GM18526 (cell line): ENCODE data around the gene AKR1B1.

Source experiments
- POLR2A ChIP-seq: IDR thresholded peaks from 3 replicates; pipeline ENCODE4 v1.6.1; 2011; ENCODE audit not compliant: insufficient read length; ENCODE audit errors: extremely low read depth

AKR1B1 gene

DNA sequence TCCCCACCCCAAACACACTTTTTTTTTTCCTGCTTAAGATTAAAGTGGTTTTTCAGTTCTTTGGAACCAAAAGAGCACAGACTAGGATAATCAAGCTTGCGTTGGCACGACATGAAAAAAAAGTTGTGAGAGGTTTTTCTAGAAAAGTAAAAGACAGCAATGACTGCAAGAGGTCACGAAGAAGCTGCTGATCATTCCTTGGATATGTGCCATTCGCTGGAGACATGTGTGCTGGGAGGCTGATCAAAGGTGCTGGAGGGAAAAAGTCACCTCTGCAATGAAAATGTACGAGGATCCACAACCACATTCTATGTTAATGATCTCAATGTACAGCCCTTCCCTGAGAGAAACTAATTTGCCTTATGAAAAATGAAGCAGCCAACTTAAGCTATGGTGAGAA, 5.4 kb downstream of the AKR1B1 start:
- no peak for TF ChIP-seq POLR2A

DNA sequence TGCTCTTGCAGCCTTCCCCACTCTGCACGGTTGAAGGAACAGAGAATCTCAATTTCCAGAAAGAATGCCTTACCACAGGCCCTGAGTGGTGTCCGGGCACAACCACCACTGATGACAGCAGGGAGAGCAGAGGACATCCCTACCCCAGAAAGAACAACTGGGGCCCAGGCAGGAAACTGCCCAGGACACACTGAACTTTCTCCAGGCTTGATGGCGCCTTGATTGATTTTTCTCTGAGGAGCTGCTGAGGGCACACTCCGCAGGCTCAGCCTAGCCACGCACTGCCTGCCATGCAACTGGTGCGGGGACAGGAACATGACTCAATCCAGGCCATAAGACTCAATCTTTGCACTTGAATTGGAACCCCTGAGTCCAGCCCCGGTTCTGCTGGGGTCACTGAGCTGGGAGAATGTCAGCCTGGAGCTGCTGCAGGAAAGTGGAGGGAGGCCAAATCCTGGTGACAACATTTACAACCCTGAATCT, 5.9 kb downstream of the AKR1B1 start:
- TF ChIP-seq POLR2A = no peak

DNA sequence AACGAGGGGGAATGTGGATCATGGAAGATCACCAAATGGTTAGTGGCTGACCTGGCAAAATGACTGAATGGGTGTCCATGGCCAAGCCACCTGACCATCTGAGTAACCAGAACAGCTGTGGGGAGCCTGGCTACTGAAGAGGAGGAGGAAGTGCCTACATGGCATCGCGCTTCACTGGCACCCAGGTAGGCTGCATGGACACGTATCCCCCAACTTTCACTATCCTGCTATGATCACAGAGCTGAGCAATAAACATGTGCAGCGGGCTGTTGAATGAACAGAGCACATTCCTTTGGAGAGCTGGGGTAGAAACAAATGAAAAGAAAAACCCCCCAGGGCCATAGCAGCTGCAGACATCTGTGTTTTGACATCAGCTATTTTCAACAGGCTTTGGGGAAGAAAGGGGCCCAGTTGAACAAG, 6.5 kb downstream of the AKR1B1 start:
- no peak for TF ChIP-seq POLR2A

DNA sequence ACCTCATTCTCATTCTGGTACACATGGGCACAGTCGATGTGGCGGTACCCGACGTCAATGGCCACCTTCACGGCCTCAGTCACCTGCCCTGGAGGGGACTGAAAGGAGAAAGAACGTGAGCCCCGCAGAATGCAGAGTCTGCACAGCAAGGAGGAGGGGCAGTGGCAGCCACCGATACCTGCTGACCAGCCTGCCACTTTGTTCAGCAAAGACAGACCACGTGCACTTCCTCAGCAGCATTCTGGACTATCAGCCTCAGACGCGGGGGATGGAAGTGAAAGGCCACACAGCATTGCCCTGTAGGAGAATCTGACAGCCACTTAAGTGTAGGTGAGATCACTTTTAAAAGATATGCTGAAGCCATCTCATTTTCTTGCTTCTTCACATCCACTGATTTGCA, 7.2 kb downstream of the AKR1B1 start:
- TF ChIP-seq POLR2A = no peak

DNA sequence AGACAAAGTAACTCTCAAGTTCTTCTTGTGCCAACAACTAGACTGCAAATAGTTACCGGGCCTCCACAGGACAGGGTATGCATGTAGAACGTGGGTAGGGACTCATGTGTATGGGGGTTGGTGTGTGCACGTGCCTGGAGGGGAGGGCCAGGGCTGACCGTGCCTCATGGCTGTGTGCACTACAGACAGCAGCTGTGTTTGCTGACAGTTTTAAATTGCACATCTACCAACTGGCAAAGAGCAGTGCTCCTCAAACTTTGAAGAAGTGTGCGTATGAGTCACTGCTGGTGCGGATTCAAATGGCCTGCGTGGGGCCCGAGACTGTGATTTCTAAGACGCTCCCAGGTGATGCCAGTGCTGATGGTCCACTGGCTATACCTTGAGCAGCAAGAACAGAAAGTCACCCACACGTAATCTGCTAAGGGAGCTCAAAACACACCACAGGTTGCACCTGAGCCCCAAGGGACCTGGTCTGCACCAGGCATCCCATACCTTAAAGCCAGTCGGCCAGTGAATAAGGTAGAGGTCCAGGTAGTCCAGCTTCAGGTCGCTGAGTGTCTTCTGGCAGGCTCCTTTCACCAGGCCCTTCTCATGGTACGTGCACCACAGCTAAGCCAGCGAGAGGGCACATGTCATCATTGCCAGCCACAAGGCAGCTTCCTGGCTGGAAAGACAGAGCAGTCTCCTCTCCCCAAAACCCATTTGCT, 8.5 kb downstream of the AKR1B1 start:
- TF ChIP-seq POLR2A = no peak

DNA sequence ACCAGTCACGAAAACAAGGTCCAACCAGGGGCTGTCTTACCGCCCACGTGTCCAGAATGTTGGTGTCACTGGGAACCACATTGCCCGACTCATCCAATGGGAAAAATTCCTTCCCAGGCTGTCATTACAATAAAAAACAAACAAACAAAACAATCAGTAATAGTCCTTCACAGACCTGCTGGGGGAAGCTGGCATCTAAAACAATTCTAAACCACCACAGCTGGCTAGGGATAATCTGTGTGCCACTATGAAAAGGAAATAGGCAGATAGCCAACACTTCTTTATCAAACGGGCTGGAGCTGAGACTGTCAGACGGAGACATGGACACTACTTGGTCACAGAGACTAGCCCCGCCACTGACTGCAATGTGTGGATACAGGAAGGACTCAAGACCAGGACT, 9.2 kb downstream of the AKR1B1 start:
- no peak for TF ChIP-seq POLR2A

DNA sequence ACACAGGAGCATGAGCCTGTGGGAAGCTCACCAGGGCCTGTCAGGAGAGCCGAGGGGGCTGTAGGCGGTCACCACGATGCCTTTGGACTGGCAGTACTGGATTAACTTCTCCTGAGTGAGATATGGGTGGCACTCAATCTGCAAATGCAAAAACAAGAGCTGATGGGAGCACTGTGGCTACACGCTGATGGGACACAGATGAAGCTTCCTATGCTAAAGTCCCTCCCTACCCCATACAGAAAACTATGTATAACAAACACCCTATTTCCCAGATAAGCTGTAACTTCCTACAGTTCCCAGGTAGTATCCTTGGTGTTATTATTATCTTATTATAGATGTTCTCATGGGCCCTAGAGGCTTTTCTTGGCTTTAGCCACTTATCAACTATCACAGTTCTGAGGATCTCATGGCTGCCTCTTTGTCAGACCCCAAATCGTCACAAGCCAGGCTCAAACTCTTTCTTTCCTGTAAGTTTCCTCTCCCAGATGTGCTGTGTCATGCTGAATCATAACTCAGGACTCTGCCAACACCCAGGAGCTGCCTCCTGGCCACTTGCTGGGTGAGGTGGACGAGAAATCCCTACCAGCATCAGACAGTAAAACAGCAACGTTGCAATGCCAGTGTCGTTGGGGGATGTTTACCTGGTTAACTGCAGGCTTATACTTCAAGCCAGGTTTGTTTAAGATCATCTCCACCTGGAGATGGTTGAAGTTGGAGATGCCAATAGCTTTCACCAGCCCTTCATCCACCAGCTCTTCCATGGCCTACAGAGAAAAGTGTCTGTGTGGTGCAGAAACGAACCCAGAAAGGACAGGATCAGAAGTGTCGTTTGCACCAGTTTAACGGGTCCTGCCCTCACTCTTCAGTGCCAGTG, 10.3 kb downstream of the AKR1B1 start:
- TF ChIP-seq POLR2A = no peak

DNA sequence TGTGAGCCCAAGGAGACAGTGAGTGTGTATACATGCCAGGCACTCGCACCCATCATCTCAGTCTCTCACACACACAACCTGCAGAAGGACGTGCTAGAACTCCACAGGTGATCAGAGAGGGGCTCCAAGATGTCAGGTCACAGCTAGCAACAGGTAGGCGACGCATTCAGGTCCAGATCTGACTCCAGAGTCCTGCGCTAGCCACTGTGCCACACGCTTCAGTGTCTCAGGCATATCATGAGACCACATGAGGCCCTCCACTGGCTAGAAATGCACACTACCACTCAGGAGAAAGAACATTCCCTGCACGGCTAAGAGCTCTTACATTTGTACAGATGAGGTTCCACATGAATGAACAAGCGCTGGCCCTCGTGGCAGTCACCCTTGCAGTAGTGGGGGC, 11.5 kb downstream of the AKR1B1 start:
- no peak for TF ChIP-seq POLR2A

DNA sequence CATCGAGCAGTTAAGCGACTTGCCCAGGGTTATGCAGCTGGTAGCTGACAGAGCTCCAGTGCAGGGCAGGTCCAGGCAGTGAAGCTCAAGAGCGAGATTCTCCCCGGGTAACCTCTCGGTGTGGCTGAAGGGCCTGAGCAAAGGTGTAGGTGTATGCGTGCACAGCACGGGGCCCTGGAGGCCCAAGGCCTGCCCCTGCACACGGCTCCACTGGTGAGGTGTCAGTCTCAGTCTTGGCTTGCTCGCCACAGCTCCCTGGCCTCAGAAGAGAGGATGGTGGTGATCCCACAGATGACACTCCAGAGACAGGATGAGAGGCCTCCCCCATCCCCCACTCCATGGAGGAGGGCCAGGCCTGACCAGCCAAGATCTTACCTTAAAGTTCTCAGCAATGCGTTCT, 12.0 kb downstream of the AKR1B1 start:
- no peak for TF ChIP-seq POLR2A

DNA sequence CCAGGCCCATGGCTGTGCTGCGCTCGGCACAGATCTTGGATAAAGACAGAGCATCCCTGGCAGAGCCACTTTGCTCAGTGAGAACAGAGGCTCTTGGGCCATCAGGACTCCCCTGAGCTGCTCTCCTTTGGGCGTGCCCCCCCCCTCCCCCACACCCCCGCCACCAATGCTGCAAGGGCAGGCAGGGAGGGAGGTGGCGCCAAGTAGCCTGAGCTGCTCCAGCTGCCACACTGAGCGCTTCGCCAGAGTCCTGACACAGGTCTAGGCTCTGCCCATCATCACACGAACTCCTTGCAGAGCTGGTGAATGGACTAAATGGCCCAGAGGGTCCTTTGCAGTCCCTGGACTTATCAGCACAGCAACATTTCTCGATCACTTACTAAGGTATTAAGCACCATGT, 12.5 kb downstream of the AKR1B1 start:
- TF ChIP-seq POLR2A = no peak

DNA sequence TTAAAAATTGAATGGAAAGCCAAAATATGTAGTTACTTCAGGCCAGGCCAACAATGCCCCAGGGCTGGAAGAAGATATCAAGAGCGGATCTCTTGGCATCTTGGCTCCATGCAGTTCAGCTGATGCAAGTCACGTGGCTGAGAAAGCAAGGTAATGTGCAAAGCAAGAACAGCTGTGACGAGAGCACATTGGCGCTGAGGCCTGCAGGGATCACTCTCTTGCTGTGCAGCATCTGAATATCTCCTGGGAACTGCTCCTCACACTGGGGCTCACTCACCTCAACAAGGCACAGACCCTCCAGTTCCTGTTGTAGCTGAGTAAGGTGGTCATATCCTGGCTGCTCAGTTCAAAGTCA, 14.0 kb downstream of the AKR1B1 start:
- TF ChIP-seq POLR2A = no peak

DNA sequence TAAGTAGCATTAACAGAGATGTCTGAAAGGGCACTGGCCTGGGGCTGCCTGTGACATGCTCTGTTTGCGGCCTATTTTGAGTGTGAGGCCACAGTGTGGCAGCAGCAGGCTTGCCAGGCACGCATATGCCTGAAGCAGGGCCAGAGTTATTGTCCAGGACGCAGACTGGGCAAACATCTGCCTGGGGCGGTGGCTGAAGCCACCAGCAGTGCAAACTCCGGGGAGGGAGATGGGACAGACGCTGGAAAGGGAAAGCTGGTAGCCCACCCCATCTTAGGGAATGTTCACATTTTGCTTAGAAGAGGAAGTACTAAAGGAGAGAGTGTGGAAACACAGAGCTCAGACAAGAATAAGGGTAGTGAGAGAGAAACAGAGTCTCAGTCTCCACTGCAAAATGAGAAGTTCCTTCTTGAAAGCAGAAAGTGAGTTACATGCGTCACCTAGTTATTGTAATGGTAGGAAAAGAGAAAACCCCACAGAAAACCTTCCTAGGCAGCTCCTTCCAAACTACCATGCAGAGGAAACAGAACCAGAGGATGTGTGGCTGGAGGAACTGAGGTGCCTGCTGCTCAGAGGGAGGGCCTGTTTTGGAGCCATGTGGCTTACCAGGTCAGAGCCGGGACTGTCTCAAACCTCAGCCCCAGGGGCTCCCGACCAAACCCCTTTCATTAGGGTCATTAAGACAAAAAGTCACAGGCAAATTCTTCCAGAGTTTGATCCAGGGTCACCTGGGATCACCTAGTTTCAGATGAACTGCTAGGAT, 14.5 kb downstream of the AKR1B1 start:
- no peak for TF ChIP-seq POLR2A

DNA sequence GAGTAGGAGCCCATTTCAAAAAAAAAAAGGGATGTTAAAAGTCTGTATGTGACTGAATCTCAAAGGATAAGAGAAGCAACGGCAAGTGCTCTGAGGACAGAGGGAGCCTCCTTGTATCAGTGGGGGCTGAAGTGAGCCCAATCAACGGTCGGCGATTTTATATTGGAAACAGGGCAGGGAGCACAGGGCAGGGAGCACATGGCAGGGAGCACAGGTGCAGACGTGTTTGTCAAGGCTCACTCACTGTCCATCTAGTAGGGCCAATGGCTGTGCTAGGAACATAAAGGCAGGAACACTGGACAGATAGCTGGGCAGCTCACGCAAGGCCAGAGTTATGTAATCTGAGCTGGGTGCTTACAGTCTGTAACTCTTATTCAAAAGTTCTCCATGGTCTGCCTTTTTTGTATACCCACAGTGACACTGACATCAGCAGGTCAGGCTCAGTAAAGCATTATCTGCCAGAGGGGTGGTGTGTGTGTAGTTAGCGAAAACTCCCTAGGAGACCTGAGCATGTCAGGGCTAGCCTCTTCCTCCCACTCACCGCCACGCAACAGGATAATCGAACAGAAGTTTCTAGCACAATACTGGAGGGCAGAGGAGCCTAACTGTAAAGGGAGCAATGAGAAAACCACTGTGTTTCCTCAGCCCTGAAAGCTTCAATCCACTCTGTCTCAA, 15.4 kb downstream of the AKR1B1 start:
- TF ChIP-seq POLR2A = no peak

DNA sequence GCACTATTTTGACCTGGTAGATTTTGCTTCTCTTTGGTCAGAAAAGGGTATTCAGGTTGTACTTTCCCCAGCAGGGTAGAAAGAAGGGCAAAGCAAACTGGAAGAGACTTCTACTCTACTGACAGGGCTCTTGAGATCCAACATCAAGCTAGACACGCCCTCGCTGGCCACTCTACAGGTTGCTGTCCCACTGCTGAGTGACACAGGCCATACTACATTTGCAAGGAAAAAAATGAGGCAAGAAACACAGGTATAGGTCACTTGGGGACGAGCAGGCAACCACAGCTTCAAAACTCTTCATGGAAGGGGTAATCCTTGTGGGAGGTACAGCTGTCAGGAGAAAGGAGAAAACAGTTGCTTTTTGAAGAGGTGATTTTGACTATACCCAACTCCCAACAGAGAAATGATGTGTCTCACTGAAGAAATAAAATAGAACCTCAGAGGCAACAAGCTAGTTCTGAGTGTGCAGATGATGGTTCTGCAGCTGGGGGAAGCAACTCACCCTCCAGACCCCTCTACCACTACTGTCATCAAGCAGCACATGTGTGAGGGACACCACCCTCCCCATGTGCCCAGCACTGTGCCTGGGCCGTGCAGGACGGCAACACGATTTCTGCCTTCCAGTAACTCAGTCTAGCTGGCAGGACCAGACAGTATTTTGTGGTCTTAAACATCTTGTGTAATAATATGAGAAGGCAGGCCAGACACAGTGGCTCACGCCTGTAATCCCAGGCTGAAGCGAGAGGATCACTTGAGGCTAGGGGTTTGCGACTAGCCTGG, 16.3 kb downstream of the AKR1B1 start:
- no peak for TF ChIP-seq POLR2A
